Peyer's patch (tissue), 4 donors: Measurements from ENCODE around the gene CHST11.
"Not testable (repeated sequence)": the region's sequence is repeated elsewhere in the genome, so short reads cannot be mapped to it uniquely, and the experiment has no call there.

ENCODE experiments used
- CTCF ChIP-seq, 6 experiments: fragments of 450-650 bp in 4 of 6; fragments of 200-600 bp in 2 of 6; sonication (generic) in 1 of 6; IDR thresholded peaks; one replicate each; pipeline ENCODE4 v1.5.1; 2017 to 2019; ENCODE audit warnings: antibody characterized with exemption in 6 of 6, mild to moderate bottlenecking in 3 of 6, moderate library complexity in 1 of 6
- POLR2A ChIP-seq, 2 donors: fragments of 450-650 bp; IDR thresholded peaks; one replicate each; pipeline ENCODE4 v1.5.1; 2017; ENCODE audit warnings: antibody characterized with exemption in 2 of 2, mild to moderate bottlenecking in 2 of 2, moderate library complexity in 2 of 2

- not testable (repeated sequence) for TF ChIP-seq CTCF, POLR2A (IDR thresholded peaks at IDR 0.05)
These were observed 349.4 kb downstream of the CHST11 start for GRCh38 chr12:104806194-104806593.
